Spleen (tissue), 7 donors: ENCODE measurements around the gene MAN1C1.
"Not testable (repeated sequence)": the region's sequence is repeated elsewhere in the genome, so short reads cannot be mapped to it uniquely, and the experiment has no call there.

Experiments used
- CTCF ChIP-seq, 11 experiments: fragments of 200-600 bp in 7 of 11; fragments of 450-650 bp in 4 of 11; sonication (generic) in 4 of 11; IDR thresholded peaks in 8 of 11; conservative IDR thresholded peaks in 3 of 11; 1 replicate in 7 of 11; 2 replicates in 4 of 11; pipeline versions ENCODE4 v1.4.0 to v1.8.0; 2016 to 2021; ENCODE audit warnings: antibody characterized with exemption in 11 of 11, inconsistent platforms in 4 of 11, mild to moderate bottlenecking in 1 of 11
- POLR2A ChIP-seq, 3 donors: fragments of 450-650 bp; IDR thresholded peaks; one replicate each; pipeline ENCODE4 v1.5.1; 2017; ENCODE audit warnings: antibody characterized with exemption in 3 of 3, mild to moderate bottlenecking in 1 of 3
- donor health status: DM: no; HTN: no; CAD: no; lungs with moderate emphysema.
- donor health status: DM: no; HTN: no; CAD: no.
- donor health status: DM: no; HTN: no; CAD: no.

- TF ChIP-seq CTCF (IDR thresholded peaks at IDR 0.05 in 8 of 11, conservative IDR thresholded peaks at IDR 0.05 in 3 of 11); POLR2A (IDR thresholded peaks at IDR 0.05): not testable (repeated sequence)
Measured at GRCh38 chr1:25734991-25735390, 118.4 kb downstream of the MAN1C1 start.
